Measurements from ENCODE around the gene GRK5.

The GRK5 gene

DNA sequence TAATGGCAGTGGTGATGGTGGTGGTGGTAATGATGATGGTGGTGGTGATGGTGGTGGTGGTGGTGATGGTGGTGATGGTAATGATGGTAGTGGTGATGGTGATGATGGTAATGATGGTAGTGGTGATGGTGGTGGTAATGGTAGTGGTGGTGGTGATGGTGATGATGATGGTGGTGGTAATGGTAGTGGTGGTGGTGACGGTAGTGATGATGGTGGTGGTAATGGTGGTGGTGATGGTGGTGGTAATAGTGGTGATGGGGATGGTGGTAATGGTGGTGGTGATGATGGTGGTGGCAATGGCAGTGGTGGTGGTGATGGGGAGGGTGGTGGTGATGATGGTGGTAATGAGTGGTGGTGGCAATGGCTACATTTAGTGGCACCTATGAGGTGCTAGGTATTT, 105.7 kb downstream of the GRK5 start:
- POLR2A ChIA-PET (ENCODE audit: low non-redundant PET), result interaction anchor here (0.5 kb wide), 1 partner anchor 109 kb away, joined by 3 read pairs; no protein-coding TSS in a partner anchor
- CTCF ChIA-PET, result no interaction called here
- TF ChIP-seq CTCF (conservative IDR thresholded peaks at IDR 0.05; ENCODE audit: low read depth), result no peak
- no peak for DNase-seq (ENCODE audit: low spot score)
- H3K27ac ChIP-seq, result no peak overlapping the region

GRCh38 chr10:119313644-119314043, 106.3 kb downstream of the GRK5 start:
- H3K27ac ChIP-seq, result no peak overlapping the region
- no peak for DNase-seq (ENCODE audit: low spot score)
- ChIA-PET POLR2A (ENCODE audit: low non-redundant PET) (interaction anchor here (0.5 kb wide), 1 partner anchor 109 kb away, joined by 3 read pairs; no protein-coding TSS in a partner anchor), CTCF (no interaction called here)
- TF ChIP-seq CTCF (conservative IDR thresholded peaks at IDR 0.05; ENCODE audit: low read depth), result no peak

GRCh38 chr10:119314061-119314460, 106.7 kb downstream of the GRK5 start:
- POLR2A ChIA-PET (ENCODE audit: low non-redundant PET), result no interaction called here

DNA sequence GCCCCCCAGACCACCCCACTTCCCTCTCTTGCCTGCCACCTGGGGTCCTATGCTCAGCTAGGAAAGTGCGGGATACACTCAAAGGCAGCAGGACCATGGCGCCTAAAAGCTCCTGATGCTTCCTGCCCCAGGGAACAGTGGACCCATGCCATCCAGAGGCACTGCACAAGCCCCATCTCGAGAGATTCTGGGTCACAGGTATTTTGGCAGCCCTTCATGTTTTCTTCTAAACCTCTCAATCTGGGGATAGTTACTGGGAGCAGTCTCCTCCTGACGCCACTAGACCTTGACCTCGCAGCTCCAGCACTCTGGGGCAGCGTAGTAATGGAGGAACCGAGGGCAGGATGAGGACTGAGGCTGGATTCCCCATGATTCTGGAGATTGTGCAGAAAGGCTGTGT, 107.1 kb downstream of the GRK5 start:
- ChIA-PET CTCF (no interaction called here), POLR2A (ENCODE audit: low non-redundant PET) (interaction anchor here (0.7 kb wide), 1 partner anchor 126 kb away, joined by 3 read pairs; no protein-coding TSS in a partner anchor)
- H3K27ac ChIP-seq, result peak overlapping the region; percentile 80
- no peak for DNase-seq (ENCODE audit: low spot score)
- TF ChIP-seq CTCF (conservative IDR thresholded peaks at IDR 0.05; ENCODE audit: low read depth), result no peak

More at GRCh38 chr10:119314061-119314460, 106.7 kb downstream of the GRK5 start:
- TF ChIP-seq CTCF (conservative IDR thresholded peaks at IDR 0.05; ENCODE audit: low read depth), result no peak
- no peak for DNase-seq (ENCODE audit: low spot score)
- CTCF ChIA-PET, result no interaction called here
- H3K27ac ChIP-seq, result peak overlapping the region; percentile 80; the same call in 1 of the 2 replicates

- ChIA-PET CTCF (no interaction called here), POLR2A (ENCODE audit: low non-redundant PET) (interaction anchor here (0.7 kb wide), 1 partner anchor 127 kb away, joined by 3 read pairs; no protein-coding TSS in a partner anchor)
- TF ChIP-seq CTCF (conservative IDR thresholded peaks at IDR 0.05; ENCODE audit: low read depth), result no peak
- peak; percentile 92 for DNase-seq (ENCODE audit: low spot score)
- peak overlapping the region; percentile 80 for H3K27ac ChIP-seq
These were observed 108.0 kb downstream of the GRK5 start for GRCh38 chr10:119315128-119316001.

- POLR2A ChIA-PET (ENCODE audit: low non-redundant PET), result interaction anchor here (1.3 kb wide), 1 partner anchor 8 kb away, joined by 3 read pairs; no protein-coding TSS in a partner anchor
- DNase-seq (ENCODE audit: low spot score), result no peak
- CTCF ChIA-PET, result interaction anchor here (0.6 kb wide), 2 partner anchors 169 to 215 kb away, joined by 3 to 4 read pairs; no protein-coding TSS in a partner anchor
- no peak for TF ChIP-seq CTCF (conservative IDR thresholded peaks at IDR 0.05; ENCODE audit: low read depth)
- H3K27ac ChIP-seq, result peak overlapping the region; percentile 80
These were observed 108.6 kb downstream of the GRK5 start for GRCh38 chr10:119316002-119316358.
